A549 (cell line): ENCODE results near the gene CXCL9. TPM values are rescaled to one million over a fixed set of nuclear protein-coding genes. Genes with fewer than 3 reads are reported as not detected.
A peak's percentile ranks its signal among the peaks of the same experiment; 100 is the strongest.

Experiments used
- ATAC-seq, 2 experiments: fragments of 200-7000 bp in 1 of 2; fragments of >200 bp in 1 of 2; cut with Nextera tagmentation in 1 of 2; cut with Tn5 transposase in 1 of 2; 3 replicates each; pipeline versions ENCODE4 v1.8.0 to v1.9.1; 2018 to 2020; ENCODE audit warnings: mild to moderate bottlenecking in 1 of 2, moderate library complexity in 1 of 2
- CTCF ChIA-PET: fragments of 300-600 bp; sonication (Branson Sonifier 250); formaldehyde crosslinking; extraction: SDS; loops from one replicate; lab custom pipeline; 2021; ENCODE audit warnings: antibody characterized with exemption, inconsistent platforms; lab: Yijun Ruan, JAX
- POLR2A ChIA-PET: fragments of 350-600 bp; formaldehyde crosslinking; extraction: SDS; loops from one replicate; lab custom pipeline; 2021; ENCODE audit warnings: antibody characterized with exemption, inconsistent platforms; lab: Yijun Ruan, JAX
- DNase-seq, 2 experiments: peaks; one replicate each; pipeline versions ENCODE4 v3.0.0 to v3.0.0-alpha.2; 2011 to 2016; ENCODE audit warnings: low read depth in 1 of 2, low spot score in 1 of 2
- FAIRE-seq: peaks from 2 replicates; lab custom pipeline; 2011; peaks lifted over from hg19 to GRCh38; lab: Jason Lieb, UNC
- H3K27ac ChIP-seq, 2 experiments: fragments of >200 bp; sonication (Bioruptor Twin); formaldehyde crosslinking; 3 replicates each; pipeline ENCODE4 v1.5.1; 2016 to 2017
- H3K4me1 ChIP-seq: fragments of >200 bp; sonication (Bioruptor Twin); formaldehyde crosslinking; 3 replicates; pipeline ENCODE4 v1.6.1; 2016
- H3K4me2 ChIP-seq: fragments of >200 bp; sonication (Bioruptor Twin); formaldehyde crosslinking; 3 replicates; pipeline ENCODE4 v1.6.1; 2016
- H3K4me3 ChIP-seq: fragments of >200 bp; sonication (Bioruptor Twin); formaldehyde crosslinking; 3 replicates; pipeline ENCODE4 v1.5.1; 2016
- H3K9me3 ChIP-seq: fragments of >200 bp; sonication (Bioruptor Twin); formaldehyde crosslinking; 3 replicates; pipeline ENCODE4 v1.6.1; 2016
- BHLHE40 ChIP-seq: IDR thresholded peaks from 2 replicates; pipeline ENCODE4 v1.6.1; 2012; ENCODE audit warnings: low read depth, low read length, inconsistent platforms
- CBX2 ChIP-seq: fragments of 200-600 bp; sonication (generic); IDR thresholded peaks from 2 replicates; pipeline ENCODE4 v1.6.1; 2016; ENCODE audit warnings: low read depth, mild to moderate bottlenecking, borderline replicate concordance
- CHD2 ChIP-seq: fragments of 150-350 bp; IDR thresholded peaks from 2 replicates; pipeline ENCODE4 v1.6.1; 2014; ENCODE audit warnings: low read length; ENCODE audit not compliant: partially characterized antibody
- CTCF ChIP-seq: fragments of >200 bp; sonication (Bioruptor Twin); formaldehyde crosslinking; IDR thresholded peaks from 3 replicates; pipeline ENCODE4 v1.5.1; 2016
- EP300 ChIP-seq, 2 experiments: fragments of >200 bp; sonication (Bioruptor Twin); formaldehyde crosslinking; IDR thresholded peaks; 2 replicates in 1 of 2; 3 replicates in 1 of 2; pipeline ENCODE4 v1.6.1; 2016 to 2017
- HOXB5 ChIP-seq: fragments of 250-450 bp; sonication (Bioruptor Pico); IDR thresholded peaks from 2 replicates; pipeline ENCODE4 v1.5.0; 2020; ENCODE audit warnings: mild to moderate bottlenecking, moderate library complexity
- JUN ChIP-seq, 2 experiments: fragments of >200 bp; sonication (Bioruptor Twin); formaldehyde crosslinking; IDR thresholded peaks; 2 replicates in 1 of 2; 3 replicates in 1 of 2; pipeline ENCODE4 v1.6.1; 2016 to 2017
- JUNB ChIP-seq: fragments of >200 bp; sonication (Bioruptor Twin); formaldehyde crosslinking; IDR thresholded peaks from 2 replicates; pipeline ENCODE4 v1.6.1; 2016
- MAFK ChIP-seq: fragments of 450-650 bp; IDR thresholded peaks from 2 replicates; pipeline ENCODE4 v1.6.1; 2014; ENCODE audit not compliant: partially characterized antibody
- NFE2L2 ChIP-seq: fragments of 150-350 bp; conservative IDR thresholded peaks from 2 replicates; pipeline ENCODE4 v1.6.1; 2014; ENCODE audit warnings: low read length
- PHF8 ChIP-seq: fragments of 200-600 bp; sonication (generic); IDR thresholded peaks from 2 replicates; pipeline ENCODE4 v1.6.1; 2016; ENCODE audit warnings: low read depth, mild to moderate bottlenecking, antibody characterized with exemption, moderate library complexity, borderline replicate concordance
- POLR2A ChIP-seq: IDR thresholded peaks from 2 replicates; pipeline ENCODE4 v1.6.1; 2012; ENCODE audit warnings: mild to moderate bottlenecking, low read length
- RAD21 ChIP-seq, 2 experiments: fragments of >200 bp in 1 of 2; sonication (Bioruptor Twin) in 1 of 2; formaldehyde crosslinking in 1 of 2; IDR thresholded peaks in 1 of 2; conservative IDR thresholded peaks in 1 of 2; 2 replicates in 1 of 2; 3 replicates in 1 of 2; pipeline ENCODE4 v1.6.1; 2012 to 2018; ENCODE audit warnings: inconsistent platforms in 1 of 2
- SMC3 ChIP-seq: fragments of >200 bp; sonication (Bioruptor Twin); formaldehyde crosslinking; IDR thresholded peaks from 3 replicates; pipeline ENCODE4 v1.6.1; 2018; ENCODE audit warnings: inconsistent platforms
- ZC3H11A ChIP-seq: fragments of 450-650 bp; IDR thresholded peaks from 2 replicates; pipeline ENCODE4 v1.6.1; 2014; ENCODE audit warnings: antibody characterized with exemption, mild to moderate bottlenecking
- ZSCAN20 ChIP-seq: fragments of 250-450 bp; sonication (Bioruptor Pico); IDR thresholded peaks from 2 replicates; pipeline ENCODE4 v1.8.0; 2022; ENCODE audit warnings: mild to moderate bottlenecking, moderate library complexity
- WGBS: methylation state at CpG from one replicate; pipeline ENCODE4 v1.1.6; 2017; ENCODE audit errors: missing lambda C conversion rate; 5-methylcytosine and 5-hydroxymethylcytosine counted together
- polyA plus RNA-seq, 4 experiments: library from polyadenylated mRNA; depleted of rRNA in 3 of 4; stranded (reverse); fragments of >200 nt; fragmentation: RNase III in 1 of 4; extraction: RNeasy Plus Mini Kit Qiagen cat#74134 plus additional on column Dnase treatment in 1 of 4; gene quantifications; 2 replicates in 3 of 4; 3 replicates in 1 of 4; pipeline ENCODE4 v1.2.3, GENCODE V29; 2011 to 2017
- TF ChIP-seq, protein P1 (sequence below): fragments of 250-450 bp; sonication (Bioruptor Pico); IDR thresholded peaks from 2 replicates; pipeline ENCODE4 v1.5.0; 2020; ENCODE audit warnings: low read depth, mild to moderate bottlenecking, moderate library complexity
- TF ChIP-seq, protein P2 (sequence below): fragments of >200 bp; sonication (Bioruptor Twin); formaldehyde crosslinking; IDR thresholded peaks from 3 replicates; pipeline ENCODE4 v1.6.1; 2016

CXCL9 gene
- polyA plus RNA-seq, 2 of the 4 experiments (the other 2 are of a cell fraction) = not detected

- TF ChIP-seq CBX2 = no peak
- no peak for TF ChIP-seq HOXB5 (CRISPR knock-in tag)
- TF ChIP-seq, all 56 proteins: peak for 0
Observed at GRCh38 chr4:75997946-75998345, 9.4 kb downstream of the CXCL9 start (continued).

- Histone ChIP-seq H3K9me3 (no peaks in the 10 kb centered on the region), H3K4me2 (no peak overlapping the region), H3K4me3 (no peak overlapping the region), H3K27ac (no peak overlapping the region), H3K4me1 (no peaks in the 10 kb centered on the region)
- 6% methylated on average over 1 of the region's 1 CpG for WGBS
- TF ChIP-seq NFE2L2 (no peak), POLR2A (no peak), SMC3 (no peak)
- ATAC-seq (no peak), FAIRE-seq (no peak), DNase-seq (no peak)
- POLR2A ChIA-PET = no interaction called here
- CTCF ChIA-PET = interaction anchor here (0.8 to 3.8 kb wide), 9 partner anchors 10 to 96 kb away, joined by 3 to 28 read pairs (median 7); partner anchors contain the start of gene ART3
Observed at GRCh38 chr4:75997081-75997480, 10.2 kb downstream of the CXCL9 start.

- TF ChIP-seq CTCF (peak; percentile 70), EP300 (IDR thresholded peaks at IDR 0.05) (no peak), NFE2L2 (no peak), SMC3 (peak; percentile 65), PHF8 (no peak), RAD21 (conservative IDR thresholded peaks at IDR 0.05 in 1 of 2, IDR thresholded peaks at IDR 0.05 in 1 of 2) (peak; percentile 64 to 67), ZSCAN20 (CRISPR knock-in tag) (no peak)
- TF ChIP-seq, protein P1, sequence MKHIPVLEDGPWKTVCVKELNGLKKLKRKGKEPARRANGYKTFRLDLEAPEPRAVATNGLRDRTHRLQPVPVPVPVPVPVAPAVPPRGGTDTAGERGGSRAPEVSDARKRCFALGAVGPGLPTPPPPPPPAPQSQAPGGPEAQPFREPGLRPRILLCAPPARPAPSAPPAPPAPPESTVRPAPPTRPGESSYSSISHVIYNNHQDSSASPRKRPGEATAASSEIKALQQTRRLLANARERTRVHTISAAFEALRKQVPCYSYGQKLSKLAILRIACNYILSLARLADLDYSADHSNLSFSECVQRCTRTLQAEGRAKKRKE (CRISPR knock-in tag) = no peak
- Histone ChIP-seq H3K4me1 (no peaks in the 10 kb centered on the region), H3K4me3 (no peak overlapping the region), H3K9me3 (no peaks in the 10 kb centered on the region), H3K27ac (peak overlapping the region; percentile 32 to 72; a peak in 4 of 6 replicates), H3K4me2 (no peak overlapping the region)
- peak in 1 of 2 experiments; percentile 44 for DNase-seq
- ChIA-PET POLR2A (no interaction called here), CTCF (interaction anchor here (0.6 to 3.8 kb wide), 22 partner anchors 14 to 107 kb away, joined by 3 to 28 read pairs (median 4); partner anchors contain the start of gene ART3)
- no peak for FAIRE-seq
- 3% methylated on average over 5 of the region's 5 CpGs for WGBS
- ATAC-seq = peak in 1 of 2 experiments; percentile 36; a peak in 2 of 6 replicates
Observed at GRCh38 chr4:75995727-75996126, 11.6 kb downstream of the CXCL9 start.

DNA sequence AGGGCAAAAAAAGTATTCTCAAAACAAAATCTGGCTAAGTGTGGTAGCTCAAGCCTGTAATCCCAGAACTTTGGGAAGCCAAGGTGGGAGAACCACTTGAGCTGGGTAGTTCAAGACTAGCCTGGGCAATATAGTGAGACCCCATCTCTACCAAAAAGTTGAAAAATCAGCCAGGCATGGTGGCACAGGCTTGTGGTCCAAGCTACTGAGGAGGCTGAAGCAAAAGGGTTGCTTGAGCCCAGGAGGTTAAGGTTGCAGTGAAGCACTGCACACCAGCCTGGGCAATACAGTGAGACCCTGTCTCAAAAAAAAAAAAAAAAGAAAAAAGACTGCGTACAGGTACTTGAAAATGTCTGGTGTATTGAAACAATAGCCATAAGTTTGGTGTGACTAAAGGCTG is 14.8 kb downstream of the CXCL9 start:
- ChIA-PET POLR2A (no interaction called here), CTCF (interaction anchor here (0.9 to 2.1 kb wide), 5 partner anchors 10 to 188 kb away, joined by 3 to 6 read pairs (median 3); no protein-coding TSS in a partner anchor)
- Histone ChIP-seq H3K9me3 (no peaks in the 10 kb centered on the region), H3K4me3 (no peak overlapping the region), H3K27ac (no peak overlapping the region), H3K4me2 (no peak overlapping the region)
- 20% methylated on average over 1 of the region's 1 CpG for WGBS
- ATAC-seq (no peak), FAIRE-seq (no peak), DNase-seq (no peak)
- TF ChIP-seq ZC3H11A = no peak
- TF ChIP-seq, protein P2, sequence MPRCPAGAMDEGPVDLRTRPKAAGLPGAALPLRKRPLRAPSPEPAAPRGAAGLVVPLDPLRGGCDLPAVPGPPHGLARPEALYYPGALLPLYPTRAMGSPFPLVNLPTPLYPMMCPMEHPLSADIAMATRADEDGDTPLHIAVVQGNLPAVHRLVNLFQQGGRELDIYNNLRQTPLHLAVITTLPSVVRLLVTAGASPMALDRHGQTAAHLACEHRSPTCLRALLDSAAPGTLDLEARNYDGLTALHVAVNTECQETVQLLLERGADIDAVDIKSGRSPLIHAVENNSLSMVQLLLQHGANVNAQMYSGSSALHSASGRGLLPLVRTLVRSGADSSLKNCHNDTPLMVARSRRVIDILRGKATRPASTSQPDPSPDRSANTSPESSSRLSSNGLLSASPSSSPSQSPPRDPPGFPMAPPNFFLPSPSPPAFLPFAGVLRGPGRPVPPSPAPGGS = no peak
- no peak for TF ChIP-seq JUNB
- no peak for TF ChIP-seq JUN (IDR thresholded peaks at IDR 0.05)
- TF ChIP-seq BHLHE40 = no peak
- no peak for TF ChIP-seq MAFK
- no peak for TF ChIP-seq CHD2
- TF ChIP-seq, all 56 proteins: peak for 0
- H3K4me1 ChIP-seq = peaks cover 7% of the 10 kb centered on the region; the same call in 1 of the 3 replicates
